Vagina (tissue), 2 donors: ENCODE measurements around the gene MGST3. TPM values are rescaled to one million over a fixed set of nuclear protein-coding genes. Genes with fewer than 3 reads are reported as not detected.

Experiments
- DNase-seq, 2 donors: peaks; one replicate each; pipeline ENCODE4 v3.0.0-alpha.2; 2017; ENCODE audit errors: extremely low spot score in 2 of 2
- H3K27ac ChIP-seq: fragments of 200-600 bp; sonication (generic); one replicate; pipeline ENCODE4 v1.5.1; 2019
- H3K27me3 ChIP-seq: fragments of 200-600 bp; sonication (generic); one replicate; pipeline ENCODE4 v1.5.1; 2019
- H3K36me3 ChIP-seq, 2 donors: fragments of 200-600 bp; sonication (generic); one replicate each; pipeline ENCODE4 v1.5.1; 2017 to 2019
- H3K4me1 ChIP-seq: fragments of 200-600 bp; sonication (generic); one replicate; pipeline ENCODE4 v1.5.1; 2019
- H3K4me3 ChIP-seq, 2 donors: fragments of 200-600 bp; sonication (generic); 1 replicate in 1 of 2; 2 replicates in 1 of 2; pipeline ENCODE4 v1.5.1; 2016 to 2019
- H3K9me3 ChIP-seq: fragments of 200-600 bp; sonication (generic); one replicate; pipeline ENCODE4 v1.5.1; 2019
- CTCF ChIP-seq, 3 experiments: fragments of 450-650 bp in 2 of 3; fragments of 200-600 bp in 1 of 3; sonication (generic) in 1 of 3; IDR thresholded peaks; one replicate each; pipeline ENCODE4 v1.5.1; 2017 to 2019; ENCODE audit warnings: antibody characterized with exemption in 3 of 3, mild to moderate bottlenecking in 2 of 3, moderate library complexity in 2 of 3
- POLR2A ChIP-seq, 2 donors: fragments of 450-650 bp; IDR thresholded peaks; one replicate each; pipeline ENCODE4 v1.6.1; 2017; ENCODE audit warnings: antibody characterized with exemption in 2 of 2, mild to moderate bottlenecking in 2 of 2, moderate library complexity in 2 of 2
- POLR2AphosphoS5 ChIP-seq, 2 donors: sonication (generic); formaldehyde crosslinking; IDR thresholded peaks; one replicate each; pipeline ENCODE4 v1.9.0; 2017; ENCODE audit warnings: antibody characterized with exemption in 2 of 2, mild to moderate bottlenecking in 2 of 2, low read depth in 1 of 2; ENCODE audit not compliant: insufficient read depth in 1 of 2
- intact Hi-C: fragments of 100-400 bp; cut with DNase I; formaldehyde crosslinking; loops from one replicate; pipeline ENCODE4 v1.15.1; 2023
- total RNA-seq: library from RNA; depleted of rRNA; stranded (reverse); fragments of >200 nt; gene quantifications from one replicate; pipeline ENCODE4 v1.2.3, GENCODE V29; 2016

The MGST3 gene
- total RNA-seq, 1 donor from 2014 or later = 176 TPM

- Histone ChIP-seq H3K27me3 (no peaks in the 10 kb centered on the region), H3K4me1 (no peaks in the 10 kb centered on the region), H3K4me3 (no peak overlapping the region), H3K27ac (no peak overlapping the region), H3K9me3 (no peaks in the 10 kb centered on the region), H3K36me3 (no peaks in the 10 kb centered on the region)
- TF ChIP-seq POLR2AphosphoS5 (IDR thresholded peaks at IDR 0.05; ENCODE audit: insufficient read depth in 1 of 2, low read depth in 1 of 2) (no peak), POLR2A (IDR thresholded peaks at IDR 0.05) (no peak), CTCF (IDR thresholded peaks at IDR 0.05) (no peak)
- intact Hi-C loops = loop anchor here (5.0 kb wide), 1 partner anchor 49 kb away; no protein-coding TSS in a partner anchor
- DNase-seq = no peak
Measured at GRCh38 chr1:165703648-165704047, 72.6 kb downstream of the MGST3 start.

Other genes starting within 250 kb of the MGST3 start
- not detected for gene RXRG, start 186.1 kb upstream of the MGST3 start, total RNA-seq
- gene LRRC52, start 87.2 kb upstream of the MGST3 start, total RNA-seq = not detected
- gene ALDH9A1, start 67.3 kb downstream of the MGST3 start, total RNA-seq = 57.5 TPM
- gene TMCO1, start 137.6 kb downstream of the MGST3 start, total RNA-seq = 33.1 TPM
- 49.4 TPM for gene UCK2, start 196.4 kb downstream of the MGST3 start, total RNA-seq